ENCODE results near the gene SORBS1.

The SORBS1 gene

GRCh38 chr10:95532536-95532935 is 28.6 kb downstream of the SORBS1 start:
- H3K4me3 ChIP-seq (ENCODE audit: control insufficient read depth, low read depth, low read length): no peak overlapping the region
- no peak for TF ChIP-seq CTCF (IDR thresholded peaks at IDR 0.05; ENCODE audit: control insufficient read depth, insufficient read depth, low read depth, low read length, missing control alignments)
- no peak for DNase-seq (ENCODE audit: low read depth)

- no peak for TF ChIP-seq CTCF (IDR thresholded peaks at IDR 0.05; ENCODE audit: control insufficient read depth, insufficient read depth, low read depth, low read length, missing control alignments)
These were observed 29.2 kb downstream of the SORBS1 start for GRCh38 chr10:95531994-95532399.

GRCh38 chr10:95531058-95531809 is 29.9 kb downstream of the SORBS1 start:
- DNase-seq (ENCODE audit: low read depth): no peak
- TF ChIP-seq CTCF (IDR thresholded peaks at IDR 0.05; ENCODE audit: control insufficient read depth, insufficient read depth, low read depth, low read length, missing control alignments): no peak
- H3K4me3 ChIP-seq (ENCODE audit: control insufficient read depth, low read depth, low read length): no peak overlapping the region

More at GRCh38 chr10:95531994-95532399, 29.2 kb downstream of the SORBS1 start:
- H3K4me3 ChIP-seq (ENCODE audit: control insufficient read depth, low read depth, low read length): no peak overlapping the region
- DNase-seq (ENCODE audit: low read depth): no peak

GRCh38 chr10:95530561-95530960 is 30.6 kb downstream of the SORBS1 start:
- no peak for DNase-seq (ENCODE audit: low read depth)
- H3K4me3 ChIP-seq (ENCODE audit: control insufficient read depth, low read depth, low read length): no peak overlapping the region
- no peak for TF ChIP-seq CTCF (IDR thresholded peaks at IDR 0.05; ENCODE audit: control insufficient read depth, insufficient read depth, low read depth, low read length, missing control alignments)

GRCh38 chr10:95530029-95530428 is 31.1 kb downstream of the SORBS1 start:
- TF ChIP-seq CTCF (IDR thresholded peaks at IDR 0.05; ENCODE audit: control insufficient read depth, insufficient read depth, low read depth, low read length, missing control alignments): no peak
- DNase-seq (ENCODE audit: low read depth): no peak

GRCh38 chr10:95526044-95526443 is 35.1 kb downstream of the SORBS1 start:
- TF ChIP-seq CTCF (IDR thresholded peaks at IDR 0.05; ENCODE audit: control insufficient read depth, insufficient read depth, low read depth, low read length, missing control alignments): no peak
- DNase-seq (ENCODE audit: low read depth): no peak
- H3K4me3 ChIP-seq (ENCODE audit: control insufficient read depth, low read depth, low read length): no peak overlapping the region

More at GRCh38 chr10:95530029-95530428, 31.1 kb downstream of the SORBS1 start:
- H3K4me3 ChIP-seq (ENCODE audit: control insufficient read depth, low read depth, low read length): no peak overlapping the region

Data from AG09309 (cell line).